Kidney epithelial cell (primary cell): ENCODE measurements around the gene QSOX2. TPM values are rescaled to one million over a fixed set of nuclear protein-coding genes. Genes with fewer than 3 reads are reported as not detected.

Experiments
- DNase-seq: peaks from one replicate; pipeline ENCODE4 v3.0.0-alpha.2; 2010; ENCODE audit warnings: low read depth
- H3K27me3 ChIP-seq: 2 replicates; pipeline ENCODE4 v1.6.0; 2011; ENCODE audit warnings: low read length; ENCODE audit not compliant: control insufficient read depth, insufficient read depth
- H3K36me3 ChIP-seq: 2 replicates; pipeline ENCODE4 v1.5.1; 2011; ENCODE audit warnings: low read length; ENCODE audit not compliant: control insufficient read depth, insufficient read depth
- H3K4me3 ChIP-seq: 2 replicates; pipeline ENCODE4 v1.5.1; 2011; ENCODE audit warnings: low read depth, mild to moderate bottlenecking, control low read depth, low read length
- total RNA-seq: library from RNA; depleted of rRNA; stranded (reverse); fragments of >200 nt; gene quantifications from 2 replicates; pipeline ENCODE4 v1.2.3, GENCODE V29; 2015
- TF ChIP-seq, protein P1 (sequence below): IDR thresholded peaks from 2 replicates; pipeline ENCODE4 v1.5.1; 2011; ENCODE audit warnings: mild to moderate bottlenecking, moderate library complexity, low read length, control low read depth, inconsistent platforms; ENCODE audit not compliant: insufficient read depth, poor library complexity, severe bottlenecking

QSOX2 gene
- total RNA-seq, 1 donor from 2014 or later, result 17.3 TPM

DNA sequence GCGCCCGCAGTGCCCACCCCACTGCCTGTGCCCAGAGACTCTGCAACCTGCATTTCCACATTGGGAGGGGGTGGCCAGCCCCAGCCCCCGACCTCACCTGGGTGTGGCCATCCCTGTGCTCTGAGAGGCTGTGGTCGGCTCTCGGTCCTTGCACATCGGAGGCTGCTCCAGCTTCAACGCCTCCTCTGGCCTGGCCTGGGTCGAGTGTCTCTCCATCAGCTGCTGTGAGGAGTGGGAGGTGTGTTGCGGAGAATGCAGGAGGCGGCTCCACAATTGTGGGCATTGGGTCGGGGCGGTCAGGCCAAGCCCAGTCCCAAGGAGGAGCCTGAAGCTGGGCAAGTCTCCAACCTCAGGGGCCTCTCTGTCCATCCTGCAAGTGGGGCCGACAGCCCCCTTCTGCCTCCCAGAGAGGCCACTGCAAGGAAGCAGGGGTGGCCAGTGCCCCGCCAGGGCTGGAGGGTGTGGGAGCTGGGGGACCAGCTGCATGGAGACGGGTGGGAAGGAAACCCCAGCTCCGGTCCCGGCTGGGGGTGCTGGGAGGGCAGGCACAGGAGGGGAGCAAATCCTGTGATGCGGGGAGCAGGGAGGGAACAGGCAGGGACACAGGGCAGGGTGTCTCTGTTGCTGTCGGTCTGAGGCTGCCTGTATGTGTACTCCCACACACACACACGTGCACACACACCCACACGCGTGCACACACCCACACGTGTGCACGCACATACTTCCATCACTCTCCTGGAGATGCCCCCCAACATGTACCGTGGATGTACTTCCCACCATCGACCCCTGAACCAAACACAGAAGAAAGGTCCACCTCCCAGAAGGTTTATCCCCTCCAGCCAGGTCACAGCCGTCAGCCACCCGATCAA is 29.4 kb upstream of the QSOX2 start:
- peaks cover 45% of the 10 kb centered on the region for H3K27me3 ChIP-seq

DNA sequence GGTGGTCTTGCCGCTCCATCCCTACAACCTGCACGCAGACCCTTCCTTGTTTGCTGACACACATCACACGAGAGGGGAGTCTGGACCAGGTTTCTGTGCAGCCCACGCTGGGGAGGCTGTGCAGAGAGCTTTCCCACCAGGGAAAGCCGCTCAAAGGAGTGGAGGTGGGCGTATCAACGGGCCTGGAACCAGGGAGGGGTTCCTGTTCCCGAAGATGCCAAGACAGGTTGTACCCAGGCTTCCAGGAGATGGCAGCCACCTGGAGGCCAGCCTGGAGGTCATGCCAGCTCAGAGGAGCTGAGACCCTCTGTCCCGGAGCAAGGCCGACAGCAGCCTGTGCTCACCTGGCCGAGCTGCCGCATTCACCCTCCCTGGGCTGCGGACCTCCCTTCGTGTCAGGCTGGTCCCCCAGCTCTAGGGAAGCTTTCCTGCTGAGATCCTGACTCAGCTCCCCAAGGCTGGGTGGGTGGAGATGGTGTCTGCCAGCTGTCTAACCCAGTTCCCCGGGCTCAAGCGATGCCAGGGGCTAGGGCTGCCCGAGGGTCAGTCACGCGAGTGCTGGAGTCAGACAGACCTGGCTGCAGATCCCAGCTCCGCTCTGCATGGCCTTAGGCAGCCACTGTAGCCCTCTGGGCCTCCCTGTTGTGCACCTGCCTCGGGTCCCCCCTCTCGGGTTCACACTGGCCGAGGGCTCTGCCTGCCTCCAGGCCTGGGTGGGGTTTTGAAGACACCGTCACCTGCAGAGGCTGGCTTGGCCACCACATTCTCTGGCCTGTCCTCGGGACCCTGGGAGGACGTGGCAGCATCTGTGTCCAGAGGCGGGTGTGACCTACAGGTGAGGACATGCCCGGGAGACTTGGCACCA is 28.5 kb upstream of the QSOX2 start:
- TF ChIP-seq, protein P1, sequence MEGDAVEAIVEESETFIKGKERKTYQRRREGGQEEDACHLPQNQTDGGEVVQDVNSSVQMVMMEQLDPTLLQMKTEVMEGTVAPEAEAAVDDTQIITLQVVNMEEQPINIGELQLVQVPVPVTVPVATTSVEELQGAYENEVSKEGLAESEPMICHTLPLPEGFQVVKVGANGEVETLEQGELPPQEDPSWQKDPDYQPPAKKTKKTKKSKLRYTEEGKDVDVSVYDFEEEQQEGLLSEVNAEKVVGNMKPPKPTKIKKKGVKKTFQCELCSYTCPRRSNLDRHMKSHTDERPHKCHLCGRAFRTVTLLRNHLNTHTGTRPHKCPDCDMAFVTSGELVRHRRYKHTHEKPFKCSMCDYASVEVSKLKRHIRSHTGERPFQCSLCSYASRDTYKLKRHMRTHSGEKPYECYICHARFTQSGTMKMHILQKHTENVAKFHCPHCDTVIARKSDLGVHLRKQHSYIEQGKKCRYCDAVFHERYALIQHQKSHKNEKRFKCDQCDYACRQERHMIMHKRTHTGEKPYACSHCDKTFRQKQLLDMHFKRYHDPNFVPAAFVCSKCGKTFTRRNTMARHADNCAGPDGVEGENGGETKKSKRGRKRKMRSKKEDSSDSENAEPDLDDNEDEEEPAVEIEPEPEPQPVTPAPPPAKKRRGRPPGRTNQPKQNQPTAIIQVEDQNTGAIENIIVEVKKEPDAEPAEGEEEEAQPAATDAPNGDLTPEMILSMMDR, result no peak

More for the DNA sequence above, 29.4 kb upstream of the QSOX2 start:
- TF ChIP-seq, protein P1, result no peak
- no peak for DNase-seq
- Histone ChIP-seq H3K4me3 (no peak overlapping the region), H3K36me3 (no peaks in the 10 kb centered on the region)

DNA sequence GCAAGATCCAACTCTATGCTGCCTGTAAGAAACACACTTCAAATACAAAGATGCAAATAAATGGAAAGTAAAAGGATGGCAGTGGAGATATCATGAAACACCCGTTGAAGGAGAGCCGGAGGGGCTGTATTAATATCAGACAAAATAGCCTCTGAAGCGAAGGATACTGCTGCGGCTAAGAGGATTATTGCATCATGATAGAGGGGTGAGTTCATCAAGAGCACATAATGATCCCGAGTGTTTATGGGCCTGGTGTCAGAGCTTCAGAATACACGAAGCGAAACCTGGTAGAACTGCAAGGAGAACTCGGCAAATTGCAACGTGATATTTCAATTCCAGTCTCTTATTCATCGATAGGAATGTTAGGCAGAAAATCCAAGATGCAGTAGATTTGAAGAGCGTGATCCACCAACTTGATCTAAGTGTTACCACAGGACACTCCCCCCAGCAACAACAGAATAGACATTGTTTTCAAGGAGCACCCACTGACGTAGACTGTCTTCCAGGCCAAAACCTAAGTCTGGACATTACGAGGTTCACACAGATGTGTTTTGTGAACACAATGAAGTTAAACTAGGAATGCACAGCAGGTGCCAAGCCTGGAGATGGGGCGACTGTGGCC is 27.7 kb upstream of the QSOX2 start:
- Histone ChIP-seq H3K36me3 (no peaks in the 10 kb centered on the region), H3K4me3 (no peak overlapping the region), H3K27me3 (peaks cover 52% of the 10 kb centered on the region)
- TF ChIP-seq, protein P1, result no peak
- no peak for DNase-seq

More for the DNA sequence above, 28.5 kb upstream of the QSOX2 start:
- Histone ChIP-seq H3K4me3 (no peak overlapping the region), H3K36me3 (no peaks in the 10 kb centered on the region), H3K27me3 (peaks cover 50% of the 10 kb centered on the region)
- DNase-seq, result no peak

DNA sequence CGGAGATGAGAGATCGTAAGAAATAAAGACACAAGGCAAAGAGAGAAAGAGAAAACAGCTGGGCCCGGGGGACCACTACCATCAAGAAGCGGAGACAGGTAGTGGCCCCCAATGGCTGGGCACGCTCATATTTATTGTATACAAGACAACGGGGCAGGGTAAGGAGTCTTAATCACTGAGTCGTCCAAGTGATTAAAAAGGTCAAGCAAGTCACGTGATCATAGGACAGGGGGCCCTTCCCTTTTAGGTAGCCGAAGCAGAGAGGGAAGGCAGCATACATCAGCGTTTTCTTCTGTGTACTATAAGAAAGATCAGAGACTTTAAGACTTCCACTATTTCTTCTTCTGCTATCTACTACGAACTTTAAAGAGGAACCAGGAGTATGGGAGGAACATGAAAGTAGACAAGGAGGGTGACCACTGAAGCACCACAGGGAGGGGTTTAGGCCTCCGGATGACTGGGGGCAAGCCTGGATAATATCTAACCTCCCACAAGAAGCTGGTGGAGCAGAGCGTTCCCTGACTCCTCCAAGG is 24.6 kb upstream of the QSOX2 start:
- TF ChIP-seq, protein P1, result no peak
- no peak for DNase-seq
- H3K4me3 ChIP-seq, result no peak overlapping the region
- no peaks in the 10 kb centered on the region for H3K36me3 ChIP-seq
- H3K27me3 ChIP-seq, result peaks cover 38% of the 10 kb centered on the region

DNA sequence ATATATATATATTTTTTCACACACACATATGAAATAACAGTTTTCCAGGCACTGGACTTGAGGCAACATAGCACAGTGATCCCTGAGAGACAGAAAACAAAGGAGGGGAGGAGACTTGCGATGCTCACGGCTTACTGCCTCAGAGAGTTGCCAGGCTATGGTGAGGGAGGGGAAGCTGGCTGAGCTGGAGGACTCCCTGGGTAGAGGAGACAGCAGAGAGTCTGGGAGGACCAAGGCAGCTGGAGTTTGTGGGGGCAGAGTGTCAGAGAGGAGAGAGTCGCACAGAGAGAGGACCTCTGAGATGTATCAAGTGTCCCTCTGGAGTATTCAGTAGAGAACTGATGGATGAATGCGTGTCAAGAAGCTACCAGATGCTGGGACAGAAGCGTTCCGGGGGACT is 23.1 kb upstream of the QSOX2 start:
- TF ChIP-seq, protein P1, result no peak

More for the DNA sequence above, 23.1 kb upstream of the QSOX2 start:
- Histone ChIP-seq H3K27me3 (peaks cover 32% of the 10 kb centered on the region), H3K36me3 (no peaks in the 10 kb centered on the region), H3K4me3 (no peak overlapping the region)
- no peak for DNase-seq
